ENCODE results near the gene TENM4. TPM values are rescaled to one million over a fixed set of nuclear protein-coding genes. Genes with fewer than 3 reads are reported as not detected.

TENM4 gene
- total RNA-seq, 1 donor from 2014 or later, result 117 TPM

GRCh38 chr11:79294845-79295731 is 145.7 kb downstream of the TENM4 start:
- DNase-seq (ENCODE audit: low spot score, unreplicated experiment), result no peak
- H3K36me3 Mint-ChIP-seq (ENCODE audit: insufficient read depth), result no peaks in the 10 kb centered on the region
- peak overlapping the region; percentile 88 for H3K27ac Mint-ChIP-seq
- no peak overlapping the region for H3K4me3 Mint-ChIP-seq (ENCODE audit: low read depth)
- TF ChIP-seq CTCF (IDR thresholded peaks at IDR 0.05; ENCODE audit: unreplicated experiment), result no peak
- no peaks in the 10 kb centered on the region for H3K27me3 Mint-ChIP-seq
- peaks cover 14% of the 10 kb centered on the region for H3K4me1 Mint-ChIP-seq (ENCODE audit: low read depth)
- H3K9me3 Mint-ChIP-seq (ENCODE audit: low read depth), result no peaks in the 10 kb centered on the region

- Mint-ChIP-seq H3K27me3 (no peaks in the 10 kb centered on the region), H3K4me1 (ENCODE audit: low read depth) (peaks cover 24% of the 10 kb centered on the region), H3K36me3 (ENCODE audit: insufficient read depth) (peaks cover 3% of the 10 kb centered on the region), H3K27ac (no peak overlapping the region), H3K4me3 (ENCODE audit: low read depth) (no peak overlapping the region), H3K9me3 (ENCODE audit: low read depth) (no peaks in the 10 kb centered on the region)
- DNase-seq (ENCODE audit: low spot score, unreplicated experiment), result no peak
- no peak for TF ChIP-seq CTCF (IDR thresholded peaks at IDR 0.05; ENCODE audit: unreplicated experiment)
Observed at GRCh38 chr11:79291948-79292347, 148.9 kb downstream of the TENM4 start.

- H3K27ac Mint-ChIP-seq, result no peak overlapping the region
- TF ChIP-seq CTCF (IDR thresholded peaks at IDR 0.05; ENCODE audit: unreplicated experiment), result no peak
- DNase-seq (ENCODE audit: low spot score, unreplicated experiment), result no peak
- H3K9me3 Mint-ChIP-seq (ENCODE audit: low read depth), result no peaks in the 10 kb centered on the region
- H3K36me3 Mint-ChIP-seq (ENCODE audit: insufficient read depth), result peaks cover 8% of the 10 kb centered on the region
- no peaks in the 10 kb centered on the region for H3K27me3 Mint-ChIP-seq
- H3K4me1 Mint-ChIP-seq (ENCODE audit: low read depth), result peaks cover 21% of the 10 kb centered on the region
- no peak overlapping the region for H3K4me3 Mint-ChIP-seq (ENCODE audit: low read depth)
Observed at GRCh38 chr11:79290761-79291160, 150.1 kb downstream of the TENM4 start.

- Mint-ChIP-seq H3K36me3 (ENCODE audit: insufficient read depth) (peaks cover 20% of the 10 kb centered on the region), H3K4me3 (ENCODE audit: low read depth) (no peak overlapping the region), H3K27ac (no peak overlapping the region), H3K4me1 (ENCODE audit: low read depth) (peaks cover 10% of the 10 kb centered on the region), H3K9me3 (ENCODE audit: low read depth) (peaks cover 13% of the 10 kb centered on the region), H3K27me3 (no peaks in the 10 kb centered on the region)
- no peak for DNase-seq (ENCODE audit: low spot score, unreplicated experiment)
- no peak for TF ChIP-seq CTCF (IDR thresholded peaks at IDR 0.05; ENCODE audit: unreplicated experiment)
Observed at GRCh38 chr11:79287952-79288351, 152.9 kb downstream of the TENM4 start.

- H3K36me3 Mint-ChIP-seq (ENCODE audit: insufficient read depth), result peaks cover 25% of the 10 kb centered on the region
- DNase-seq (ENCODE audit: low spot score, unreplicated experiment), result no peak
- TF ChIP-seq CTCF (IDR thresholded peaks at IDR 0.05; ENCODE audit: unreplicated experiment), result no peak
- H3K4me1 Mint-ChIP-seq (ENCODE audit: low read depth), result peaks cover 10% of the 10 kb centered on the region
- peaks cover 13% of the 10 kb centered on the region for H3K9me3 Mint-ChIP-seq (ENCODE audit: low read depth)
- no peaks in the 10 kb centered on the region for H3K27me3 Mint-ChIP-seq
- no peak overlapping the region for H3K27ac Mint-ChIP-seq
- H3K4me3 Mint-ChIP-seq (ENCODE audit: low read depth), result no peak overlapping the region
Observed at GRCh38 chr11:79285756-79286155, 155.1 kb downstream of the TENM4 start.

Data from progenitor cell of endocrine pancreas (in vitro differentiated cells).